ENCODE measurements around the gene TMEM222.
"Not testable (repeated sequence)": the region's sequence is repeated elsewhere in the genome, so short reads cannot be mapped to it uniquely, and the experiment has no call there.

The TMEM222 gene

GRCh38 chr1:27380224-27380623 lies 58.3 kb downstream of the TMEM222 start:
- DNase-seq (ENCODE audit: low read depth in 2 of 2) = no peak

DNA sequence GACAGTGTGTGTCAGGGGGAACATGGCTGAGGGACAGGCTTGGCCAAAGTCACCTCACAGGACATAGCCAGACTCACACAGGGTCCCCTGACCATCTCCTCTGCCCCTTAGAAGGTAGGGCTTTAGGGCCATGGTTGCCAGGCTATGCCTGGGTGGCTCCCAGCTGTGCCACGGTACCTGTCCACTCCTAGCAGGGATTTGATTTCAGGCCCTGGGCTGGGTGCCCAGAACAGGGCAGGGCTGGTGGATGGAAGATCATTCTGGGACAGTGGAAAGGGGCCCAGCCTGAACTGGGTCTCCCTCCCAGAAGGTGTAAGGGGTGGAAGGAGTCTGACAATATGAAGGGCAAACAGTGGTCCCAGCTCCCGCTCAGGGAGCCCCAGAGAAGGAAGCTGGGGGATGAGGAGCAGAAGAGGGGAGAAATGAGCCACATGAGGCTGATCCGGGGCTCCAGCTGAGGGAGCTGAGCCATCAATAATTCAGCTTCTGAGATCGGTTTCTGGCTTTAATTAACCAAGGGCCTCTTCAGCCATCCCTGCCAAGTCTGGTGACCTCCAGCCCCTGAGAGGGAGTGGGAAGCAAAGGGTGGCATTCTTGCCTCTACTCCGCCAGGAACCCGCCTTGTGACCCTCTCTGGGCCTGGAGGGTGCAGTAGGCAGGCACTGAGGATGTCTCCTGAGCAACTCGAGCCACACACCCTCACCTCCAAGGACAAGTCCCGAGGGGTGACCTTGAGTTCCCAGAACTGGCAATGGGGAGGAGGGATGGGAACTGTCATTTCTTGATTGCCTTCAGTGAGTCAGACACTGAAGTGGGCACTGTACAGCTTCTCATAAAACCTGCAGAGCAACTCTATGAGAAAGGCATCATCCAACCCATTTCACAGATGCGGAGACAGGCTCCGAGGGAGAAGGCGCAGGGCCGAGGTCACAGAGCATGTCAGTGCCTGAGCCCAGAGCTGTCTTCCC lies 59.1 kb downstream of the TMEM222 start:
- no peak for DNase-seq (ENCODE audit: low read depth in 2 of 2)

DNA sequence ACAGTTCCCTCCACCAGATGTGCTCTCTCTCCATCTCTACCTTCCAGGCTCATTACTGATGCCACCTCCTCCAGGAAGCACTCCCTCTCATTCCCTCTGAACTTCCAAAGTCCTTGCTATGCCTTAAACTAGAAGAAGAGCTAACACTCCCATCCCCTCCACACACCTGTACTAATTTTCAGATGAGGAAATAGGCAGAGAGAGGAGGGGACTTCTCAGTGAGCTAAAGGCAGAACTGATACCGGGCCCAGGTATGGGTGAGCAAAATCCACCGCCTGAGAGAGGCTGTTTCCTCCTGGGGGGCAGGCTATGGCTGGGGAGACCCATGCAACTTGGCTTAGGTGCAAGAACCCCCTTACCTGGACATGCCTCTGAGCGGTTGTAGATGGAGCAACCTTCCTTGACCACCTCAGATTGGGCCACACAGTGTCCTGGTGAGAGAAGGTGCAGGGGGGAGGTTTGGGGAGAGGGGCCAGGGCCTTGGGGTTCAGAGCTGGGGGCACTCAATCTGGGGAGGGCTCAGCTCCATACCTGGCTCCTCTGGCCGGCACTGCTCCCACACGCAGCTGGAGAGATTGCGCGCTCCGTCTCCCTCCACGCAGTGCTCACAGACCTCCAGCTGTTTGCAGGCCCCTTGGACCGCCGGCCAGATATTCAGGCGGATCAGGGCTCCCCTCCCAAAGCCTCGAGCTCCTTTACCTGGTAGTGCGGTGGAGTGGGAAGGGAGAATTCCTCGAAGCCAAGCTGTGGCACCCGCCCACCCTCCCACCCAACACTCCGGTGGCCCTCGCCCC lies 60.2 kb downstream of the TMEM222 start:
- DNase-seq (ENCODE audit: low read depth in 2 of 2) = no peak

DNA sequence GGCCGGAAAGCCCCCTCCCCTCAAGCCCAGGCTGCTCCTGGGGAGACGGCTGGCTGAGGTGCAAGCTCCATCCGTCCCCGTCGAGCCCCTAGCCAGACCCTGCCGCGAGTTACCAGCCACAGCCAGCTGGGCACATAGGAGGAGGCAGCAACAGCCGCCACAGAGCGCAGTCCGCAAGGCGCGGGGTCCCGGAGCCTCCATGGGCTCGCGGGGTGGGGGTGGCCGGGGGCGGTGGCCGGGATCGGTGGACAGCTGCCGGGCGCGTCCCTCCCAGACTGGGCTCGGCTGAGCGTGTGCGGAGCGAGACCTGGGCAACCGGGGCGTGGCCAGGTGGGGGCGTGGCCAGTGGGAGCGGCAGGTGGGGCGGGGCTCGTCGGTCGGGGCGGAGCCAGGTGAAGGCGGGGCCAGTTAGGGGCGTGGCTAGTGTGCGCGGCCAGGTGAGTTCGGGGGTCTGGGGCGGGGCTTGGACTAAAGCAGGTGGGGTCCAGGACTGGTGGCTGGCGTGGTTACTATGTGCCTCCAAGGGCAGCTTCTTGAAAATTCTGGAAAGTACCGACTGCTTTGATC lies 61.2 kb downstream of the TMEM222 start, which contains the start of gene CD164L2:
CD164L2 (minus strand) TSS at position 295 of the 567 bp plus-strand sequence; CDS start at position 201, 94 bp downstream.
- DNase-seq (ENCODE audit: low read depth in 2 of 2) = no peak

GRCh38 chr1:27383661-27384060 lies 61.7 kb downstream of the TMEM222 start:
- no peak for DNase-seq (ENCODE audit: low read depth in 2 of 2)

- not testable (repeated sequence) for DNase-seq (ENCODE audit: low read depth in 2 of 2)
Observed at GRCh38 chr1:27384797-27385196, 62.8 kb downstream of the TMEM222 start.
